G401 (cell line): ENCODE measurements around the gene TMEM183A. TPM values are rescaled to one million over a fixed set of nuclear protein-coding genes. Genes with fewer than 3 reads are reported as not detected.

ENCODE experiments used
- DNase-seq: peaks from one replicate; pipeline ENCODE4 v3.0.0-alpha.2; 2015; ENCODE audit warnings: low spot score
- in situ Hi-C: cut with HindIII; loops from 2 replicates; pipeline ENCODE4 v1.10.0; 2016; ENCODE audit warnings: low sequenced_read_pairs, mixed read lengths
- total RNA-seq: library from RNA; depleted of rRNA; stranded (reverse); fragments of >200 nt; shearing (Covaris generic); gene quantifications from 2 replicates; pipeline ENCODE4 v1.2.3, GENCODE V29; 2014

TMEM183A gene
- total RNA-seq, 1 experiment from 2014 or later: 200 TPM

- DNase-seq: no peak
- in situ Hi-C loops: no loop called here
Measured at GRCh38 chr1:203040513-203041275, 33.5 kb downstream of the TMEM183A start.

- no peak for DNase-seq
- in situ Hi-C loops: no loop called here
Measured at GRCh38 chr1:203041351-203041932, 34.3 kb downstream of the TMEM183A start.

- no peak for DNase-seq
- in situ Hi-C loops: no loop called here
Measured at GRCh38 chr1:203043830-203044545, 36.8 kb downstream of the TMEM183A start.

- in situ Hi-C loops: no loop called here
- no peak for DNase-seq
Measured at GRCh38 chr1:203044546-203045250, 37.5 kb downstream of the TMEM183A start.

GRCh38 chr1:203045336-203045735 is 38.2 kb downstream of the TMEM183A start:
- DNase-seq: no peak
- in situ Hi-C loops: no loop called here

GRCh38 chr1:203045821-203046594 is 38.8 kb downstream of the TMEM183A start:
- peak; percentile 68 for DNase-seq
- in situ Hi-C loops: no loop called here

- DNase-seq: peak; percentile 59
- in situ Hi-C loops: no loop called here
Measured at GRCh38 chr1:203046984-203047630, 39.9 kb downstream of the TMEM183A start.

- in situ Hi-C loops: no loop called here
- DNase-seq: no peak
Measured at GRCh38 chr1:203048086-203048485, 40.9 kb downstream of the TMEM183A start.

- peak; percentile 84 for DNase-seq
- in situ Hi-C loops: no loop called here
Measured at GRCh38 chr1:203048555-203049051, 41.4 kb downstream of the TMEM183A start.

GRCh38 chr1:203049077-203049476 is 41.9 kb downstream of the TMEM183A start:
- in situ Hi-C loops: no loop called here
- DNase-seq: no peak

GRCh38 chr1:203049576-203050180 is 42.5 kb downstream of the TMEM183A start:
- in situ Hi-C loops: no loop called here
- DNase-seq: no peak

GRCh38 chr1:203050826-203051225 is 43.7 kb downstream of the TMEM183A start:
- in situ Hi-C loops: no loop called here
- DNase-seq: no peak

- DNase-seq: no peak
- in situ Hi-C loops: no loop called here
Measured at GRCh38 chr1:203051841-203052324, 44.7 kb downstream of the TMEM183A start.

GRCh38 chr1:203052601-203053000 is 45.4 kb downstream of the TMEM183A start:
- DNase-seq: no peak
- in situ Hi-C loops: no loop called here

- in situ Hi-C loops: no loop called here
- no peak for DNase-seq
Measured at GRCh38 chr1:203054184-203054583, 47.0 kb downstream of the TMEM183A start.

GRCh38 chr1:203054642-203055041 is 47.5 kb downstream of the TMEM183A start:
- in situ Hi-C loops: no loop called here
- DNase-seq: no peak

- in situ Hi-C loops: no loop called here
- no peak for DNase-seq
Measured at GRCh38 chr1:203055161-203055799, 48.1 kb downstream of the TMEM183A start.
